ENCODE data around the gene CAMK2N2.

Gene CAMK2N2

DNA sequence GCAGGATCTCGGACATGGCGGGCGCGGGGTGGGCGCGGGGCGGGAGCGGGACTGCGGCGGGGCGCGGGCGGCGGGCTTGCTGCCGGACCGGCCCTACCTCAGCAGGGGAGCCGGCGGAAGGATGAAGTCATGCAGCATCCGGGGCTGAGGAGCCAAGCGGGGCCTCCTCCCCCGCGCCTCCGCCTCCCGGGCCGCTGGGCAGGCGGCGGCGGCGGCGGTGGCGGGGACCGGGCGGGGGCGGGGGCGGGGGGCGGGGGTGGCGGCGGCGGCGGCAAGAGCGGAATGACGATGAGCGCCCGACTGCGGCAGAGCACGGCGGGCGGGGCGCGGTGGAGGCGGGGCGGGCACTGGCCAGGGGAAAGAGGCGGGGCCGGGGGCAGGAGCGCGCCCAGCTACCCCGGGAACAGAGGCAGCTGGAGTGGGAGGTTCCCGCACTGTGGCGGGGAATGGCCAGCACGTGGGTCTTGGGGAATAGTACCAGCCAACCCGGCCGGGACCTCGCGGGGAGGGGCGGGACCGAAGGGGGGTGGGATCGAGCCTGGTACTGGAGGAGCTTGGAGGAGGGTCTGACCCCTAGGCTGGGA is at the start of gene CAMK2N2:
CAMK2N2 (minus strand) TSS at position 284 of the 584 bp plus-strand sequence; CDS start at position 16, 268 bp downstream.
- peak; percentile 43 for DNase-seq (ENCODE audit: low spot score)

DNA sequence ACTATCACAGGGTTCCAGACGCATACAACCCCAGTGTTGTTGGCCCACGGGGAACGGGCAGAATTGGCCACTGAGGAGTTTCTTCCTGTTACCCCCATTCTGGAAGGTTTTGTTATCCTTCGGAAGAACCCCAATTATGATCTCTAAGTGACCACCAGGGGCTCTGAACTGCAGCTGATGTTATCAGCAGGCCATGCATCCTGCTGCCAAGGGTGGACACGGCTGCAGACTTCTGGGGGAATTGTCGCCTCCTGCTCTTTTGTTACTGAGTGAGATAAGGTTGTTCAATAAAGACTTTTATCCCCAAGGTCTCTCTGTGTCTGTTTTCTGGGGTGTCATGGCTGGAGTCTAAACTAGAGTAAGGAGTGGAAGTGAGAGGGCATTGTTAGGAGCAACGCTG is 47.4 kb upstream of the CAMK2N2 start:
- DNase-seq (ENCODE audit: low spot score): no peak

DNA sequence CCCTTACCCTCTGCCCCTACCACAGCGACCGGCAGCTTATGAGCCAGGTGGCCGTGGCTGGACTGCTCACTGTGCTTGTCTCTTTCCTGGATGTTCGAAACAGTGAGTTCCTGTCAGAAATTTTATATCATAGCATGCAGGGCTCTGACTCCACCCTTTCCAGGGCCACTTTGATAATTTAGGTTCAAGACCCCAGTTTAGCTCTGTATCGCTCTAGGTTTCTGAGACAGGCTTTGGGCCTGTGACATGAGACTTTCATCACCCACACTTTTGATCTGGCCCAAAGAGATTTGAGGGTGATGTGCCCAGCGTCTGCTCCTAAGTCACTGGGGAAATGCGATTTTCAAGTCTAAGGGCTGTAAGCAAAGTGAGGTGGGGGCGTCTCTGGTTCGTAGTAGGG is 46.6 kb upstream of the CAMK2N2 start:
- DNase-seq (ENCODE audit: low spot score): no peak

DNA sequence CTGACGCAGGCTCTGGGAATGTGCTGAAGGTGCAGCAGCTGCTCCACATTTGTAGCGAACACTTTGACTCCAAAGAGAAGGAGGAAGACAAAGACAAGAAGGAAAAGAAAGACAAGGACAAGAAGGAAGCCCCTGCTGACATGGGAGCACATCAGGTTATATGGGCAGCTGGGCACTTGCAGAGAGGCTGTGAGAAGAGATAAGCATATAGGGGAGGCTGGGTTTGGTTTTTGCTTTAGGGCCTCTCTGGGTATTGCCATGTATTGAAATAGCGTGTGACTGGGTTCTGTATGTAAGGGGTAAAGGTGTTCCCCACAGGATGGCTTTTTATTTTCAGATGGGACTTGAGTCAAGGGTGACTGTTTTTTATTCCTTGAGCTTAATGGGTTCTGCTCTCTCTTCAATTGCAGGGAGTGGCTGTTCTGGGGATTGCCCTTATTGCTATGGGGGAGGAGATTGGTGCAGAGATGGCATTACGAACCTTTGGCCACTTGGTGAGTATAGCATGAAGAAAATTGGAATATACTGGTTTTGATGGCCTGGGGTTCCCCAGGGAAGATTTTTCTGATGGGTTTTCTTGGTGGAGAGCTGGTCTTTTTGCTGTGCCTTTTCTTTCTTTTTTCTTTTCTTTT is 45.1 kb upstream of the CAMK2N2 start:
- no peak for DNase-seq (ENCODE audit: low spot score)

DNA sequence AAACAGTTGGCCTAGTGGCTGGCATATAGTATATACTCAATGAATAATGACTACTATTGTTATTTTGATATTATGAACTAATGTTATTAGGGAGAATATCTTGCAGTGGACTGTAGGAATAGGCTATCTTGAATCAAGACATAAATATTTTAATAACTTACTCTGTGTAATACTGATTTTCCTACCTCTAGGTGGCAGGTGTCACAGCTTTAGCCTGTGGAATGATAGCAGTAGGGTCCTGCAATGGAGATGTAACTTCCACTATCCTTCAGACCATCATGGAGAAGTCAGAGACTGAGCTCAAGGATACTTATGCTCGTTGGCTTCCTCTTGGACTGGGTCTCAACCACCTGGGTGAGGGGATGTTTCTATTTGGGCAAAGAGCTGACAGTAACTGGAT is 44.2 kb upstream of the CAMK2N2 start:
- no peak for DNase-seq (ENCODE audit: low spot score)

DNA sequence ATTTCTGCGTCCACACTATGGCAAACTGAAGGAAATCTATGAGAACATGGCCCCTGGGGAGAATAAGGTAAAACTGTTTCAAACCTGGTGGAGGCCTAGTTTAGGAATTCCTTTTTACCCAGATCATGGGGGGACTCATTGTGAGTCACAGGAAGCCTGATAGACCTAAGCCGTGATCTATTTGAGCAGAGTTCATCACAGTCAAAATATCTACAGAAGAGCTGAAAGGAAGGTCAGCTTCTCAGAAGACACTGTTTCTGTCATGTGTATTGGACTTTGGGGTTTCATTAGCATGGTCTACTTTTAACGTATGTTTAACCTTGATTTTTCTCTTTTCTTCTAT is 39.0 kb upstream of the CAMK2N2 start:
- no peak for DNase-seq (ENCODE audit: low spot score)

DNA sequence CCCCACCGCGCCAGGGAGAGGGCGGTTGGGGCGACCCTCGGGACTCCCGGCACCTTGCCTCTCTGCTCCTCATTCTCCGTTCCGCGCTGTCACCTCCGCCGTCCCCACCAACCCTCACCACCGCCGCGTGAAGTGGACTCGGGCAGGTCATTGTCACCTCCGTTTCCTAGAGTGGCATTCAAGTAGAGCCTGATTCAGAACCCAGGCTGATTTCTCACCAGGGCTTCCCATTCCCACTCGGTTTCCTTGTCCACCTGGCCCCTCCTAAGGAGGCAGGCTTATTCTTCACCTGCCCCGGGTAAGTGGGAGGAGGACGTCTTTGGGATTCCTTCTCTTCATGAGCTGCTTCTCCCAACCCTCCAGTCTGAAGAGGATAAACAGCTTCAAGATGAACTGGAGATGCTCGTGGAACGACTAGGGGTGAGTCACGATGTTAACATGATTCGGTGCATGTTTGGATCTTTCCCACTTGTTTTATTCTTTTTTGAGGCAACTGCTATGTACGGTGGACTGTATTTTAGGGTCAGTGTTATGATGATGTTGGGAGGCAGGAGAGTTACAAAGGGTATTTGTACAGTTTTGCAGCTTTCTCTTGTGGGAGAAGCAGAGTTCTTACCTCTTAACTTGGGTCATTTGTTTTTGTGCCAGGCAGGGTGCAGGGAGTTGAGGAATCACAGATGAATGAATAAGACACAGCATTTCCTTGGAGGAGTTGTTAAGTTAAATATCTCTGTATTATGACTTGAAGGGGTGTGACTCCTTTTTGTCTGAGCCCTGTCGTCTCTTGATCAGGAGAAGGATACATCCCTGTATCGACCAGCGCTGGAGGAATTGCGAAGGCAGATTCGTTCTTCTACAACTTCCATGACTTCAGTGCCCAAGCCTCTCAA is 38.4 kb upstream of the CAMK2N2 start:
- DNase-seq (ENCODE audit: low spot score): no peak

DNA sequence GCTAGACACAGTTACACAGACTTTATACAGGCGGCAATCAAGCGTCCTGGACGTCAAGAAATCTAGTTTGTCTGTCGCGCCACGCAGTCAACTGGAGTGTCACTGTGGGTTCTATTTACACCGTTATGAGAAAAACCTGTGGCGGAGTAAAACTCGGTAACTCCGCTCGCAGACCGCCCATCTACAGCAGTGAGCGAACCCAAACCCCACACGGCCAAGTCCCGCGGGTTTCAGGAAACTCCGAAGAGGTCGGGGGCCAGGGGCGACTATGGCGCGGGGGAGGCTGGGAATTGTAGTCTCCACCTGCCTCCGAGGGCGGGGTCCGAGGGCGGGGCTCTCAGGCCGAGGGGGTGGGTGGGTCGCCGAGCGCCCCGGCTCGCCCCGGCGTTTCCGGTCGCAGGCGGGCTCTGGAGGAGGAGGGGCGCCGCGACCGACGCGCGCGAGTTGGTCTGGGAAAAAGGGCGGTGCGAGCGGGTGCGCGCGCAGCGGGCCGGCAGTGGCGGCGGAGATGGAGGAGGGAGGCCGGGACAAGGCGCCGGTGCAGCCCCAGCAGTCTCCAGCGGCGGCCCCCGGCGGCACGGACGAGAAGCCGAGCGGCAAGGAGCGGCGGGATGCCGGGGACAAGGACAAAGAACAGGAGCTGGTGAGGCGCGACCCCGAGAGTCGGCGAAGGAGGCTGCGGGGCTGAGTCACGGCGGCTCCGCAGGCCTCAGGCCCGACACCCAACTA is 37.6 kb upstream of the CAMK2N2 start, which contains the start of gene PSMD2:
PSMD2 (plus strand) TSS at position 483 of the 729 bp plus-strand sequence; CDS start at position 509, 26 bp downstream.
- peak; percentile 98 for DNase-seq (ENCODE audit: low spot score)

DNA sequence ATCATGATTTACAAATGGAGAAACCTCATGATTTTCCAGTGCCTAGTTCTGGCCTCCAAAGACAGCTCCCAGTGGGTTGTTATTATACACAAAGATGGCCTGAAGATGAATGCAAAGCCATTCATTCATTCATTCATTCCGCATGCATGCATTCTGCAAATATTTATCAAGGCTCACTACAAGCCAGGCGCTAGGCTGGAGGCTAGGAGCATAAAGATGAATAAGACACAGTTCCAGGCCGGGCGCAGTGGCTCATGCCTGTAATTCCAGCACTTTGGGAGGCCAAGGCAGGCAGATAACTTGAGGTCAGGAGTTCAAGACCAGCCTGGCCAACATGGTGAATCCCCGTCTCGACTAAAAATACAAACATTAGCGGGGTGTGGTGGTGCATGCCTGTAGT is 35.3 kb upstream of the CAMK2N2 start:
- DNase-seq (ENCODE audit: low spot score): no peak

DNA sequence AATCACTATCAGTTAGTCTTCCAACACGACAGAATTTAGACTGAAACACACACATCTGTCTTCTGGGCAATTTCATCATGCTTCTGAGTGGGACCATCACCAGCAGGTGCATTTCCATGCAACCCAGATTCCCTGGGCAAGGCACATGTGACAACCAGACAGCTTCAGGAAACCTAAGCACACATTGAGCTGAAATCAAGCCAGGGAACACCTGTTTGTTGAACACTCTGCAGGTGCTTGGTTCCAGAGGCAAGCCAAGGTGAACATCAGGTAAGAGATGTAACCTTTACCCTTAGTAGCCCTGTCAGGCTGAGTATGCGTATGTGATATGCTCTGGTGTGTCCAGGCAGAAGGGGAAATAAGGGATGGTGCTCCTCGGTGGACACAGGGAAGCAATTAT is 34.4 kb upstream of the CAMK2N2 start:
- DNase-seq (ENCODE audit: low spot score): no peak

DNA sequence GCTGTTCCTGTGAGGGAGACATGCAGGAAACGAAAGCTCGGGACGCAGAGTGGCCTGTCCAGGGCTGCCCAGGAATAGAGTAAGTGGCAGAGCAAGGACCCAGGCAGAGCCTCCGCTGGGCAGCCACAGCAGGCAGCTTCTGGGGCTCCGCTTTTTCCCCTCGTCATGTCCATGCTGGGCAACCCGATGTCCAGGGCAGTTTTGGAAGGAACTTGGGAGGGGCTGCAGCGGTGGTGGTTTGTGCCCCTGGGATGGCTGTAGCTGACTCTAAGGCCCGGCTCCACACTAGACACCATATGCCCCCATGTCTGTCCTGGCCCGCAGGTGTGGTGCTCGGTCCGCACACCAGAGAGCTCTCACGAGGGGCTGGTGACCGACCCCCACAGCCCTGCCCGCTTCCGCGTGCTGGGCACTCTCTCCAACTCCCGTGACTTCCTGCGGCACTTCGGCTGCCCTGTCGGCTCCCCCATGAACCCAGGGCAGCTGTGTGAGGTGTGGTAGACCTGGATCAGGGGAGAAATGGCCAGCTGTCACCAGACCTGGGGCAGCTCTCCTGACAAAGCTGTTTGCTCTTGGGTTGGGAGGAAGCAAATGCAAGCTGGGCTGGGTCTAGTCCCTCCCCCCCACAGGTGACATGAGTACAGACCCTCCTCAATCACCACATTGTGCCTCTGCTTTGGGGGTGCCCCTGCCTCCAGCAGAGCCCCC is 30.5 kb upstream of the CAMK2N2 start:
- DNase-seq (ENCODE audit: low spot score): no peak

DNA sequence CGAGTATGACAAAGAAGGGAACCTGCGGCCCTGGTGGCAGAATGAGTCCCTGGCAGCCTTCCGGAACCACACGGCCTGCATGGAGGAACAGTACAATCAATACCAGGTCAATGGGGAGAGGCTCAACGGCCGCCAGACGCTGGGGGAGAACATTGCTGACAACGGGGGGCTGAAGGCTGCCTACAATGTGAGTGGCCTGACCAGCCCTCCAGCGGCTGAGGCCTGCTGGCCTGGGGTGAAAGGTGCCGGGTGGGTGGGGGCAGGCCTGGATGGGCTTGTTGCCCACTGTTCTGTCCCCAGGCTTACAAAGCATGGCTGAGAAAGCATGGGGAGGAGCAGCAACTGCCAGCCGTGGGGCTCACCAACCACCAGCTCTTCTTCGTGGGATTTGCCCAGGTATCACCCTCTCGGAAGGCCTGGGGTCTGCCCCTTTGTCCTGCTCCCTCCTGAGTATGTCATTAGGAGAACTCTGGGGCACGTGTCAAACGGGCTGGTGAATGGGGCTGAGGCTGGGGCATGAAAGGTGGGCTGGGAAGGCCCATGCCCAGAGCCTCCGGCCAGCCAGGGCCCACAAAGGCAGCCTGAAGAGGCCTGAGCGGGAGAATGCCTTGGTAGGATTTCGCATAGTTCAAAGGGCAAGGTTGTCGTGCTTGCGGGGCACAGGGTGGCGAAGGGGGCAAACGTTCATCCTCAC is 29.8 kb upstream of the CAMK2N2 start:
- no peak for DNase-seq (ENCODE audit: low spot score)

DNA sequence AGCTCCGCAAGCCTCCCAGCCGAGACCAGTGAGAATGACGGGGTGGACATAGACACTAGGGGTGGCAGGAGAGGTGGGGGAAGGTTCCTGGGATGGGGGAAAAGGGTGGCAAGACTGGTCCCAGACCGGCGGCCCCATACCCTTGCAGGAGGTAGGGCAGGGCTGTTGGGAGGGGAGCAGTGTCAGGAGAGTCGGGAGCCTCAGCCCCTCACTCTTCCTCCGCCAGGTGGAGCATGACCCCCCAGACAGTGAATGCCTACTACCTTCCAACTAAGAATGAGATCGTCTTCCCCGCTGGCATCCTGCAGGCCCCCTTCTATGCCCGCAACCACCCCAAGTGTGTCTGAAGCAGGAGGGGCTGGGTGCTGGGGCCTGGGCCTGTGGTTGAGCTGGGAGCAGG is 29.0 kb upstream of the CAMK2N2 start:
- no peak for DNase-seq (ENCODE audit: low spot score)

DNA sequence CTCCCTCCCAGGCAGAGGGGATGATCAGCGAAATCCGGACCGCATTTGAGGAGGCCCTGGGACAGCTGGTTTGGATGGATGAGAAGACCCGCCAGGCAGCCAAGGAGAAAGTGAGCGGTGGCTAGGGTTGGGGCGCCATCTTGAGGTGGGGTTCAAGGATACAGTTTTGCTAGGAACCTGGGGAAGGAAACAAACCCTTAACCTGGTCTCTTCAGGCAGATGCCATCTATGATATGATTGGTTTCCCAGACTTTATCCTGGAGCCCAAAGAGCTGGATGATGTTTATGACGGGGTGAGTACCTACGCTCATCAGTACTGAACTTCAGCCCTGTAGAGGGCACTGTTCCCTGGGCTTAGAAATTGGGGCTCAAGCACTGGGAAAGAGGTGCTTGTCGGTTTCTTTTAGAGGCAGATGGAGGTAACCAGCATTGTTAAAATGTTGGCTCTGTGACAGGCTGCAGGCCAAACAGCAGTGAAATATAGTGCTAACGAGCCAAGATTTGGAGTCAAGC is 28.1 kb upstream of the CAMK2N2 start:
- peak; percentile 51 for DNase-seq (ENCODE audit: low spot score)

DNA sequence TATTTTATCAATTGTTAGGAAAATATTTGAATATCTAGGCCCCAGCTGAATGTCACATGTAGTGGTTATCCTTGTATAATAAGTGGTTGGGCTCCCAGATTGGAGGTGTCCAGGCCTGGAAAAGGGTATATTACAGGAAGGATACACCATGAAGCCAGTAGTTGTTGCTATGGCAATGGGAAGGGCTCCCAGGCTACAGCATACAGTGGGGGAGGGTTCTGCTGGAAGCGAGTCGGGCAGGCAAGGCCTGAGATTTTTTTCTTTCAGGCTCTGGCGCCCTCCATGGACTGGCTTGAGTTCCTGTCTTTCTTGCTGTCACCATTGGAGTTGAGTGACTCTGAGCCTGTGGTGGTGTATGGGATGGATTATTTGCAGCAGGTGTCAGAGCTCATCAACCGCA is 23.3 kb upstream of the CAMK2N2 start:
- peak; percentile 14 for DNase-seq (ENCODE audit: low spot score)

DNA sequence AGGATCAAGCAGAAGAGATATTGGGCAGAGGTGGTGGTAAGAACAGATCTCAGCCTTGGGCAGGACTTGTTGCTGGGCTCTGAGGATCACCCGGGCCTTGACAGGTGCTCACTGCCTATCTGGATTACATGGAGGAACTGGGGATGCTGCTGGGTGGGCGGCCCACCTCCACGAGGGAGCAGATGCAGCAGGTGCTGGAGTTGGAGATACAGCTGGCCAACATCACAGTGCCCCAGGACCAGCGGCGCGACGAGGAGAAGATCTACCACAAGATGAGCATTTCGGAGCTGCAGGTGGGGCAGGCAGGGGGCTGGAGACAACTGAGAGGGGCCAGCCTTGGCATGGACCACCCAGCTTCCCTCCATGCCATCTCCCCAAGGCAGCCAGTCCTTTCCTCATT is 22.3 kb upstream of the CAMK2N2 start:
- no peak for DNase-seq (ENCODE audit: low spot score)

DNA sequence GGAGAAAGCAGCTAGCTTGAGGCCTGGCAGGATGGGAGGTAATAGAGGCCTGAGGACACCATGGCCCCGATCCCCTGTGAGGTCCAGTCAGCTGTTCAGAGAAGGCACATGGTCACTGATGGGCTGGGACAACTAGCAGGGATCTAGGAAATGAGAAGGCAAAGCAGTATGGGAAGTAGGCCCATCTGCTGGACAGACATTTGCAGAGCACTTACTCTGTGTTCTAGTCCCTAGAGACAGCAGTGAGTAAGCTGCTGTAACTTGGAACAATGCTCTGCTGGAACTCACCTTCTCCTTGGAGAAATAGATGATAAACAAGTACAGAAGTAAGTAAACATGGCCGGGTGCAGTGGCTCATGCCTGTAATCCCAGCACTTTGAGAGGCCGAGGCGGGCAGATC is 21.6 kb upstream of the CAMK2N2 start:
- DNase-seq (ENCODE audit: low spot score): no peak

DNA sequence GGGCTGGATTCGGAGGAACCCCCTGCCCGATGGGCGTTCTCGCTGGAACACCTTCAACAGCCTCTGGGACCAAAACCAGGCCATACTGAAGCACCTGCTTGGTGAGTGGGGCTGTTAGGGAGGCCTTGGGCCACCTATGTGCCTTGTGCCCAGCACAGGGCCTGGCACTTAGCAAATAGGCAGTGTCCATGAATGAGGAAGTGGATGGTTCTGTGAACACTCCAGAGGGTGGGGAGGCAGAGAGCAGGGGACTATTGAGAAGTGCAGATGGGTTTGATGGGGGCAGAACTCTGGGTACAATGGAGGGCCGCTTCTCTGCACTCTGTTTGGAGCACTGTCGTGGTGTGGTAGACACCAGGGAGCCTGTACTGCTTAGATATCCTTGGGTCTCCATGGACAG is 16.0 kb upstream of the CAMK2N2 start:
- DNase-seq (ENCODE audit: low spot score): no peak

DNA sequence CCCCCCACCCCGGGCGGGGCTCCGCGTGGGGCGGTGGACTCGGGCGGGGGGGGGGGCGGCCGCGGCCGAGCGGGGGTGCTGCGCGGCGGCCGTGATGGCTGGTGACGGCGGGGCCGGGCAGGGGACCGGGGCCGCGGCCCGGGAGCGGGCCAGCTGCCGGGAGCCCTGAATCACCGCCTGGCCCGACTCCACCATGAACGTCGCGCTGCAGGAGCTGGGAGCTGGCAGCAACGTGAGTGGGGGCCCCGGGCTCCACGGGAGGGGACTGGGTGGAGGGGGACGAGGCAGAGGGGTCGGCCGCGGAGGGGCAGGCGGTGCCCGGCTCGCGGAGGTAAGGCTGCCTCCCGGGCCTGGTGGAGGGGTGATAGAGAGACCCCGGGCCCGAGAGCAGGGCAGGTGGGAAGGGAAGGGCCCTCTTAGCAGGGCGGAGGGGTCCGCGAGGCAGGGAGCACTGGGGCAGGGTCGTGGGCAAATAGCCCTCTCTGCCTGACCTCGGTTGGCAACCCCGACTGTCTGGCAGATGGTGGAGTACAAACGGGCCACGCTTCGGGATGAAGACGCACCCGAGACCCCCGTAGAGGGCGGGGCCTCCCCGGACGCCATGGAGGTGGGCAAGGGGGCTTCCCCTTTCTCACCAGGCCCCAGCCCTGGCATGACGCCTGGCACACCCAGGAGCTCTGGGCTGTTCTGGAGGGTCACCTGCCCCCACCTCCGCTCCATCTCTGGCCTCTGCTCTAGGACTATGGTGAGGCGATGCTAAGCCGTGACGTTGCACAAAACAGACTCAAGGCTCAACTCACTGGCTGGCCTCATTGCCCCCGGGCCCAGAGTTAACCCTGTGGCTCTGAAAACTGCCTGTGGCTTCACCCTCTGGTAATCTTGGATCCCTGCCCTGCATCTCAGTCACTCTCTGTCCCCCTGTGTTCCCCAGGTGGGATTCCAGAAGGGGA is 14.9 kb upstream of the CAMK2N2 start, which contains the start of gene ECE2:
ECE2 (plus strand) TSS at position 62 of the 950 bp plus-strand sequence; CDS start at position 194, 132 bp downstream.
- DNase-seq (ENCODE audit: low spot score): no peak

DNA sequence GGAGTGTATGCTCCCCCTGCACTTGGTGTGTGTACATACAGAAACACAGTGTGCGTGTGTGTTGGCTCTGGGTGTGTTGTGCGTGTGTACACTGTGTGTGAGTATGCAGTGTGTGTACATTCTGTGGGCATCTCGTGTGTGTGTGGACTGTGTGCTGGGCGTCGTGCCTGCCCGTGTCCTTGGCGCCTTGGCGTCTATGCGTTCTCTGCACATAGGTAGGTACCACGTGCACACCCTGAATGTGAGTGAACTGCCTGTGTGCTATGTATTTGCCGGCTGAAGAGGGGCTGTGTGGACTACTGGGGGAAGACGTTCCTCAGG is 14.0 kb upstream of the CAMK2N2 start:
- no peak for DNase-seq (ENCODE audit: low spot score)

All from CD4-positive, alpha-beta T cell treated with Interleukin-15 for 4 hours (primary cell).